ENCODE measurements around the gene LACC1. TPM values are rescaled to one million over a fixed set of nuclear protein-coding genes. Genes with fewer than 3 reads are reported as not detected.
A peak's percentile ranks its signal among the peaks of the same experiment; 100 is the strongest.

LACC1 gene
- total and polyA plus RNA-seq, 10 donors, result 3.0 to 17.6 (median 11.4) TPM

DNA sequence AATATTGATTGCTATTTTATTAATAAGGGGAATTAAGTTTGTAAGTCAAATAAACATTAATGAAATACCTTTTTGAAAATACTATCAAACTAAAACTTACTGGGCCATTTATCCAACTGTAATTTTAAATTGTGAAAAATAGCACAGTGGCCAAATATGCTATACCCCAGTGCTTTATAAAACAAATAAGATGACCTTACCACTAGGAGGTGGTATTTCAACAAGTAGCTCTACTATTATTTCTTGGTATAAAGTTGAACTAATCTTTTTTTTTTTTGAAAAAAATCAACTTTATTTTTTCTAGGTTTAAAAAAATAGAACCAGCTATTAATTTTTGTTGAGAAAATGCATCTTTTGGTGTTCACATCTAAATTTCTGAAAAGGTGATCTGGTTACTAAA, 14.7 kb downstream of the LACC1 start:
- Histone ChIP-seq H3K4me3 (no peak overlapping the region), H3K9me3 (no peaks in the 10 kb centered on the region), H3K4me1 (no peaks in the 10 kb centered on the region), H3K27me3 (replicated peaks in 1 of 7) (no peaks in the 10 kb centered on the region), H3K27ac (no peak overlapping the region), H3K36me3 (peaks cover 0 to 27% (median 2%) of the 10 kb centered on the region in 6 donors)
- intact Hi-C loops (cut with DNase I; ENCODE audit: low total_unique reads), result no loop called here
- TF ChIP-seq, protein P1, sequence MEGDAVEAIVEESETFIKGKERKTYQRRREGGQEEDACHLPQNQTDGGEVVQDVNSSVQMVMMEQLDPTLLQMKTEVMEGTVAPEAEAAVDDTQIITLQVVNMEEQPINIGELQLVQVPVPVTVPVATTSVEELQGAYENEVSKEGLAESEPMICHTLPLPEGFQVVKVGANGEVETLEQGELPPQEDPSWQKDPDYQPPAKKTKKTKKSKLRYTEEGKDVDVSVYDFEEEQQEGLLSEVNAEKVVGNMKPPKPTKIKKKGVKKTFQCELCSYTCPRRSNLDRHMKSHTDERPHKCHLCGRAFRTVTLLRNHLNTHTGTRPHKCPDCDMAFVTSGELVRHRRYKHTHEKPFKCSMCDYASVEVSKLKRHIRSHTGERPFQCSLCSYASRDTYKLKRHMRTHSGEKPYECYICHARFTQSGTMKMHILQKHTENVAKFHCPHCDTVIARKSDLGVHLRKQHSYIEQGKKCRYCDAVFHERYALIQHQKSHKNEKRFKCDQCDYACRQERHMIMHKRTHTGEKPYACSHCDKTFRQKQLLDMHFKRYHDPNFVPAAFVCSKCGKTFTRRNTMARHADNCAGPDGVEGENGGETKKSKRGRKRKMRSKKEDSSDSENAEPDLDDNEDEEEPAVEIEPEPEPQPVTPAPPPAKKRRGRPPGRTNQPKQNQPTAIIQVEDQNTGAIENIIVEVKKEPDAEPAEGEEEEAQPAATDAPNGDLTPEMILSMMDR (IDR thresholded peaks at IDR 0.05 in 8 of 11, conservative IDR thresholded peaks at IDR 0.05 in 3 of 11), result peak in 1 of 11 experiments; percentile 8
- TF ChIP-seq POLR2AphosphoS5 (IDR thresholded peaks at IDR 0.05) (no peak), POLR2A (IDR thresholded peaks at IDR 0.05) (no peak)
- DNase-seq, result no peak

DNA sequence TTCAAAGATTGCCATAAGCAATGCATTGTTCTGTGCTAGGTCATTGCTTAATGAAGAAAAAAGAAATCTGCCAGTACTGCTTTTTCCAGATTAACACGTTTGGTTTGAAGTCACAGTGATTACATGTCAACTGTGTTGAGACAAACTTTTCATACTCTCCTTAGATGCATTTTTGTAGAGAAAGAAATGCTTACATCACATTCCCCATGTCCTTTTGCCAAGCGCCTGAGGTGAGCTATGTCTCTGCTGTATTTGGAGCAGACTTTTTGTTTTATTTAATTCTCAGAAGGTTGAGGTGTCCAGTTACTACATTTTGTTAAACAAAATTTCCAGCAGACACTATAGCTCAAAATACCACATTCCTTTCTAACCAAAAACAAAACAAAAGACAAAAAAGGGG, 16.2 kb downstream of the LACC1 start:
- TF ChIP-seq POLR2A (IDR thresholded peaks at IDR 0.05), result no peak
- TF ChIP-seq, protein P1 (IDR thresholded peaks at IDR 0.05 in 8 of 11, conservative IDR thresholded peaks at IDR 0.05 in 3 of 11), result no peak
- no peak for TF ChIP-seq POLR2AphosphoS5 (IDR thresholded peaks at IDR 0.05)
- no peak for DNase-seq
- Histone ChIP-seq H3K4me1 (no peaks in the 10 kb centered on the region), H3K27me3 (replicated peaks in 1 of 7) (no peaks in the 10 kb centered on the region), H3K36me3 (peaks cover 0 to 12% (median 0%) of the 10 kb centered on the region in 6 donors), H3K4me3 (no peak overlapping the region), H3K27ac (no peak overlapping the region), H3K9me3 (no peaks in the 10 kb centered on the region)
- WGBS, 5 donors, result 79 to 84% (median 83%) methylated on average over 2 of the region's 2 CpGs
- intact Hi-C loops (cut with DNase I; ENCODE audit: low total_unique reads), result no loop called here

DNA sequence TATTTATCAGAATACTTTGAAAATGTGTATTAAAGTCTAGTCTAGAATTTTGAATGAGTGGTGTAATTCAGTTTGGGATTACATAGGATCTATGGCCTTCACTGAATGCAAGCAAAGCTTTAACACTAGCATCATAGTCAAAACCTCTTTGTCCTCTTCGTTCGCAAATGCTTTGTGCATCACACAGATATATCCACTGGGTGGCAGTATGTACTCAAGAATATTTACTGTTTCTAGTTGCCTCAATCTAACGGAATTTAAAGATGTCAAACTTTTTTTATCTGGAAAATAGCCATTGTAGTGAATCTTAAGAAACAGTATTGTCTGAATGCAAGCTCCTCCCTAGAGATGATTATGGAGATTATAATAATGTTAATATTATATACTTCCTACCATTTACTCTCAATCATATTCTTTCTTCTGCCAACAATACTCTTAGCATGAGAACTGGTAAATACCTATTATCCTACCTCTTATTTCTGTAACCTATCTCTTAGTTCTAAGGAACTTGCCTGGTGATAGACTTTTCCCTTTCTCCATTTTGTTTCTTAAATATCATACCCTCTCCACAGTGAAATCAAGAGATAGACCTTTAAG, 25.8 kb downstream of the LACC1 start:
- Histone ChIP-seq H3K27ac (no peak overlapping the region), H3K36me3 (no peaks in the 10 kb centered on the region), H3K9me3 (no peaks in the 10 kb centered on the region), H3K27me3 (replicated peaks in 1 of 7) (peaks cover 0 to 6% (median 0%) of the 10 kb centered on the region in 7 donors), H3K4me3 (no peak overlapping the region), H3K4me1 (peaks cover 0 to 7% (median 1%) of the 10 kb centered on the region in 6 donors)
- no peak for DNase-seq
- 0 to 4% (median 1%) methylated on average over 3 of the region's 3 CpGs for WGBS, 5 donors
- TF ChIP-seq POLR2AphosphoS5 (IDR thresholded peaks at IDR 0.05), result no peak
- TF ChIP-seq, protein P1 (IDR thresholded peaks at IDR 0.05 in 8 of 11, conservative IDR thresholded peaks at IDR 0.05 in 3 of 11), result peak; percentile 78 to 89 (median 85)
- TF ChIP-seq POLR2A (IDR thresholded peaks at IDR 0.05), result no peak
- intact Hi-C loops (cut with DNase I; ENCODE audit: low total_unique reads), result loop anchor here (5.0 kb wide), 2 partner anchors 532 to 562 kb away; no protein-coding TSS in a partner anchor

DNA sequence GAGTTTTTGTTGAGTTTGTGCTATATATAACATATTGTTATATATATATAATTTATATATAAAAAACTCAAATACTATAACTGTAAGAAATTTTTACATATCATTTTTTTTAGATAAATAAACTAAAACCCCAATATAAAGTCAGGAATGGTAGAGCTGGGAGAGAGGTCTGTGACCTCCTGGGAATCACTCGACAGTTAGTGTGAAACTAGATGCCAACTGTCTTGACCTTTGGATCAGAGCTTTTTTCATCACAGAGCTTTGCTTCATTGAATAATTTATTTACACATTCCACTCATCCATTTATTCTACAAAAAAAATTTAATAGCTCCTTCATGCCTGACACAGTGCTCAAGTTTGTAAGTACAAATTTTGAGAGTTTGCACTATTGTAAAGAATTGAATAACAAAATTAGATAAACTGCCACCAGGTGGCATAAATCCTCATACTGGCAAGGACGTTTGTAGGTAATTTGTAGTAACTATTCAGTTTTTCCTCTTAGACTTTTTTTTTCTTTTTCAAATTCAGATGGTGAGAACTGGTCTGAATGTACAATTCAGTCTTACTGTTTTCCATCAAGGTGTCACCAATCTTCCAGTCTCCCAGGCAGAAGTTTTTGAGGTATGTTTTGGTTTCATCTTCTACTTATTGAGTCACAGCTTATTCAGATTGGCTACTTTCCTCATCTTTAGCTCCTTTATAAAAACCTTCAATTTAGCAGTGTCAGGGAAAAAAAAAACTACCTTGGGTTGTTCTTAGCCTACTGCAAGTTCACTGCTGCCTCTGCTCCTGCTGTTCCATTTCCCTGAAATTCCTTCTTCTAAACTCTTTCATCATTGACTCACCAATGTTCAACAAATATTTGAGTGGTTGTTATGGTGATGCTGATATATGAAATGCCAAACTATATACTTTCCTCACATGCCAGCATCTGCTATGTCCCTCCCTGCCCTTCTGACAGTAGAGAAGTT, 28.7 kb downstream of the LACC1 start:
- Histone ChIP-seq H3K9me3 (no peaks in the 10 kb centered on the region), H3K4me3 (no peak overlapping the region), H3K36me3 (no peaks in the 10 kb centered on the region), H3K27ac (no peak overlapping the region), H3K27me3 (replicated peaks in 1 of 7) (peaks cover 0 to 6% (median 0%) of the 10 kb centered on the region in 7 donors), H3K4me1 (peaks cover 0 to 14% (median 1%) of the 10 kb centered on the region in 6 donors)
- no peak for DNase-seq
- 38 to 45% (median 42%) methylated on average over 2 of the region's 2 CpGs for WGBS, 5 donors
- intact Hi-C loops (cut with DNase I; ENCODE audit: low total_unique reads), result loop anchor here (5.0 kb wide), 2 partner anchors 529 to 559 kb away; no protein-coding TSS in a partner anchor
- TF ChIP-seq, protein P1 (IDR thresholded peaks at IDR 0.05 in 8 of 11, conservative IDR thresholded peaks at IDR 0.05 in 3 of 11), result peak in 8 of 11 experiments; percentile 13 to 57 (median 44)
- TF ChIP-seq POLR2AphosphoS5 (IDR thresholded peaks at IDR 0.05) (no peak), POLR2A (IDR thresholded peaks at IDR 0.05) (no peak)
